Activated CD8-positive, alpha-beta memory T cell treated with anti-CD3 and anti-CD28 coated beads, Interleukin-2, amount 50 U/mL, for 48 hours (primary cell): ENCODE measurements around the gene PKDREJ.
"Not testable (repeated sequence)": the region's sequence is repeated elsewhere in the genome, so short reads cannot be mapped to it uniquely, and the experiment has no call there.

Experiments used
- DNase-seq: peaks from one replicate; pipeline ENCODE4 v3.0.0-alpha.2; 2020

The PKDREJ gene

DNA sequence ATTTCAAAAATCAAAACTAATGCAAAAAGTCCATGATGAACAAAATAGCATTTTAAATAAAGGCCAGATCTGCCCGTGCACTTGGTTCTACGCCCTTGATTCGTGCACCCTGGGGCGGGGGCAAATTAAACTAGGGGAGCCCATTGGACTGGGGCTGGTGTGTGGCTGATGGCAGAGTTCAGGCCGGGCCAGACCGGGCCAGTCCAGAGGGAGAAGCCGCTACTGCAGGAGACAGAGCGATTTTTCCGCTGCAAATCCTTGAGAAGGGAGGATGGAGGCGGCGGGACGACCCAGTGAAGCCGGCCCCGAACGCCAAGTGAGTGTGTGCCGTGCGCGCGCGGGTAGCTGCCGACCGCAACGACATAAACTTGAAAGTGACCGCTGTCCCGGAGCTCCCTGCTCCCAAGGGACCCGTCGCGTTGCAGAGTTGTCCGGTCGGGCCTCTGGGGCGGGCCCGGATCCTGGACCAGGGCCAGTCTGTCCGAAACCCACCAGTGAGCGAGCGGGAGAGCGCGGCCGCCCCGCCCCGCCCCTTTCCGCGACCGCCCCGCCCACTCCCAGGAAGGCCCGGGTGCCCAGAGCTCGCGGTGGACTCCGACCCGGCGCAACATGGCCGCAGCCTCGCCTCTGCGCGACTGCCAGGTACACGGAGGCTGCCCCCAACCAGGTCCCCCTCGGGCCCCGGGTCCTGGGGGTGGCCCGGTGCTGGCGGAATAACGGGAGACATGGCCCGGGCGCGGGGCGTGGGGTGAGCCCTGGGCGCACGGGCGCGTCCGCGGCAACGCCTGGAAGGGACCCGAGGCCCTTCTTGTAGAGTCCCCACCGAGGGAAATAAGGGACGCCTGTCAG is 4.5 kb upstream of the PKDREJ start, which contains the start of gene TTC38:
Gene TTC38 (plus strand): TSS at position 578 of the 849 bp plus-strand sequence. CDS start 32 bp downstream, at position 610.
- peak; percentile 73 for DNase-seq

GRCh38 chr22:46265627-46266026 is 2.5 kb upstream of the PKDREJ start:
- DNase-seq: not testable (repeated sequence)

DNA sequence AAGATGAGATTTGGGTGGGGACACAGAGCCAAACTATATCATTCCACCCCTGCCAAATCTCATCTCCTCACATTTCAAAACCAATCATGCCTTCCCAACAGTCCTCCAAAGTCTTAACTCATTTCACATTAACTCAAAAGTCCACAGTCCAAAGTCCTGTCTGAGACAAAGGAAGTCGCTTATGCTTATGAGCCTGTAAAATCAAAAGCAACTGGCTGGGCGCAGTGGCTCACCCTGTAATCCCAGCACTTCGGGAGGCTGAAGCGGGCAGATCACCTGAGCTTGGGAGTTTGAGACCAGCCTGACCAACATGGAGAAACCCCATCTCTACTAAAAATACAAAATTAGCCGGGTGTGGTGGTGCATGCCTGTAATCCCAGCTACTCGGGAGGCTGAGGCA is 1.4 kb upstream of the PKDREJ start:
- DNase-seq: not testable (repeated sequence)

- peak; percentile 72 for DNase-seq
Observed at GRCh38 chr22:46262449-46263215, 511 bp downstream of the PKDREJ start.

- no peak for DNase-seq
Observed at GRCh38 chr22:46260038-46260437, 3.1 kb downstream of the PKDREJ start.

- DNase-seq: no peak
Observed at GRCh38 chr22:46259374-46259773, 3.8 kb downstream of the PKDREJ start.

- no peak for DNase-seq
Observed at GRCh38 chr22:46256358-46256958, 6.7 kb downstream of the PKDREJ start.

DNA sequence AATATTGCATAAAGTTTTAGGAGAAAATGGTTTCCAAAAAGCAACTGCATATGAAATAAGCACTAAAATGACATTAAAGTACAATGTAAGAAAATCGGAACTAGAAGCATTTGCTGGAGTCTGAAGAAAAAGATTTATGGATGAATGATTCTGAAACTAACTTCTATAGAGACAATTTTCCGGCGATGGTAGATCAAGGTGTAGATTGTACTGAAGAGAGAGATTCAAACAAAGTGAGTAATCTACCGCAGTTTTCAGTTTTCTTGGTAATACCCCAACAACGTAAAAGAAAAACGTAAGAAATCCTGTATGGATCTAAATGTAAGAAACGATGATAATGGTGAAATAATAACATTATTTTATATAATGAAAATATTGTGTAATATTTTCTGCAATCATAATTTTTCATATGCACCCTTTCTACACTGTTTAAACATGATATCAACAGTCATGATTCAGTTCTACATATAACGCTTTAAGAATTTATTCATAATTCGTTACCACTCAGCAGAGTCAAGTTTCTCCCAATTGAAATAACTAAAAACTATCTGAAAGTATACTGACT is 11.2 kb downstream of the PKDREJ start:
- no peak for DNase-seq

DNA sequence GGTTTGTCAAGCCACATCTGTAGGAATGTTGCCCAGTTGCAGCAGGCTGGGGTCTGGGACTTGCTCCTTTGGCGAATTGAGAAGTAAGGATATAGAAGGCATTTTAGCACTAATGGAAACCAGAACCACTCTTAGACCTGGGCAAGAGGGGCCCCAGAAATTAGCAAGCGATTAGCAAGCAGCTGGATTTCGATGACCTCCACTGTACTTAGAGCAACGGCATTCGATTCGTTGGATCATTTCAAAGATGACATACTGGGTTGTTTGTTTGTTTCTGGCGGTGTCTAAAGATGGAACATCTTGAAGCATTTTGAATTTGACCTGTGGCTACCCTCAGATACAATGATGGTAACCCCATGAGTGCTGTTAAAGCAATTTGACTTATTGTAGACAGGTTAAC is 11.9 kb downstream of the PKDREJ start:
- no peak for DNase-seq

DNA sequence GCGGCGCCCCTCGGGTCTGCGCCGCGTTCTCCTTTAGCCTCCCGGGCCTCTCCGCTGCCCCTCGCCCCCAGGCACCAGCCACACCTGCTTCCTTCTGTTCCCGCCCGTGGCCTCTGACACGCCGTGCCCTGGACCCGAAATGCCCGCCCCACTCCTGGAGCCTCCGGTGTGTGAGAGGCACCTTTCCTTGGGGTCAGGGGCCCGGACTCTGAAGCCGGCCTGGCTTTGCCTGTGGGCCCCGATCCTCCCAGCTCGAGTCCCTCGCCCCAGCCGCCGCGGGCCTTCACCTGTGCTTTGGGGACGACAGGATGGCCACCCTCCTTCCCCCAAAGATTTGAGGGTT is 12.4 kb downstream of the PKDREJ start:
- DNase-seq: peak; percentile 65

DNA sequence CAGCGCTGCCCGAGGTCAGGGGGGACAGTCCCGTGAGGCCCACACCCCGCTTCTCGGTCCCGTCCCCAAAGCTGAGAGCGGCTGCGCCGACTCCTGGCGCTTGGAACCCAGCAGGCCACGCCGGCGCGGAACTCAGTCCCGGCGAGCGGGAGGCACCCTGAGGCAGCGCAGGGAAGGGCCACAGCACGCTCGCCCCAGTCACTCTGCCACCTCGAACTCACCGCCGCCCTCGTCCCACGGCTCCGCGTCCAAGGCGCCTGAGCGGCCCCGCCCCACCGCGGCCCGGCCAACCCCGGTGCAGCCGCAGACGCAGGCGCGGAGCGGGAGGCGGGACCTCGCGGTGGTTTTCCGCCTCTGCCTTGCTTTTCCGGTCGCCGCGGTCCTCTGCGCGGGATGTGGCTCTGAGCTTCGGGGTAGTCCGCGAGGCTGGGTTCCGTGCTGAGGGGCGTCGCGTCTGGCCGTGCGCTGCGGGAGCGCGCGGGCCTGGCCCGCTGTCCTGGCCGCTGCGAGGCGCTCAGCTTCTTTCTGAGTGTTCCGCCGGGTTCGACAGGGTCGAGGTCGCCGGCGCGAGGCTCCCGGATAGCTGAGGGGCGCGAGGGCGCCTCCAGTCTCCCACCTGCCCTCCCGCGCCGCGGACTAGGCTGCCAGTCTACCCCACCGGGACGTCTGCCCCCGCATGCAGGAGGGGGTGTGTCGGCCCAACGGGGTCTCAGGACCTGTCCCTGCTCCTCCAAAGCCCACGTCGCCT is 12.9 kb downstream of the PKDREJ start, which contains the start of gene CDPF1:
Gene CDPF1 (minus strand): TSS at position 259 of the 748 bp plus-strand sequence. CDS start 2,009 bp downstream, outside the sequence.
- peak; percentile 94 for DNase-seq

- no peak for DNase-seq
Observed at GRCh38 chr22:46247443-46247975, 15.6 kb downstream of the PKDREJ start.

GRCh38 chr22:46246178-46246577 is 17.0 kb downstream of the PKDREJ start:
- DNase-seq: no peak

DNA sequence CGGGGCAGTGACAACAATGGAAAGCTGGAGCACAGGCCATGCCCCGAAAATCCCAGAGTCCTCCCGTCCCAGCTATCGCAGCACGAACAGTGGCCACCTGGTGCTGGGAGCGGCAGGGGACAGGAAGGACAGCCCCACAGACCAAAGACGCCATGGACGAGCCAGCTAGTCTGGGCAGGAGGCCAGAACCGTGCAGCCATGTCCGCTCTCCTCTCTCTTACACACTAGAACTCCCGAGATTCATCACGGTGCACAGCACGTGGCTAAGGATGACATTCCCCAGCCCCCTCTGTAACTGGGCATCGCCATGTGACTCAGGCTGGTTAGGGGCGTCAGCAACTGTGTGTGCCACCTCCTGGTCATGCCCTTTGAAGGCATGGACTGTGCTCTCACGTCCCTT is 17.6 kb downstream of the PKDREJ start:
- DNase-seq: no peak

- DNase-seq: no peak
Observed at GRCh38 chr22:46244771-46245170, 18.4 kb downstream of the PKDREJ start.

- no peak for DNase-seq
Observed at GRCh38 chr22:46242076-46242475, 21.1 kb downstream of the PKDREJ start.

- DNase-seq: no peak
Observed at GRCh38 chr22:46241396-46242007, 21.6 kb downstream of the PKDREJ start.

DNA sequence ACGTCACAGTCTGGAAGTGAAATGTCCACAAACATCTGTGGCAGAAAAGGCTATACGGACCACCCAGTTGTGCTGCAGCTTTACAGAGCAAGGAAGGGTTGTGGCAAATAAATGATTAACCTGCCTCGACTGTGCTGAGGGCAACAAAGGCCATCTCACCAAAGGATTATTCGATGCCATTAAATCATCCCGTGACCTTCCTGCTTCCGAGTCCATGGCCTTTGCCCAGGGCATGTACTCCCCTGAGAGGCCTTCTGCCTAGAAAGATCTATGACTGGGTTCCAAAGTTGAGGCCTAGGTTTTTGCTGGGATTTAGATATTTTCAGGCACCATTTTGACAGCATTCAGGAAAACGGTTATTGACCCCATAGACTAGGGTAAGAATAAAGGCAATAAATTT is 22.2 kb downstream of the PKDREJ start:
- DNase-seq: no peak

- no peak for DNase-seq
Observed at GRCh38 chr22:46240506-46240905, 22.6 kb downstream of the PKDREJ start.

DNA sequence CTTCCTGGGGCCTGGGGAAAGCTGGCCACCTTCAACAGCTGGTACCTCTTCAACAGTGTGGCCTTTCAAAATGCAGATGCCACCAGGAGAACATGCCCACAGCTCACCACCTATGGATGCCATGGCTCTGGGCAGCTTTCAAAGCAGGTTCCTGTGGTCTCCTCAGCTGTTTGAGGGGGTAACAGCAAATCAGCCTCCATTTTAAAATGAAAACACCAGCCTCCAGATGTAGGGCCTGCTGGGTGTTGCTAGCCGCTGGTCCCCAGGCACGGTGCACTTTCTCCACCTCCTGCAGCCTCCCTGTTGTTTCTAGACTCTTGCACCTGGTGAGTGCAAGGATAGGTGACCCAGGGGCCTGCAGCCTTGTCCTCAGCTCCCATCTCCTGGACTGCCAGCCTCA is 23.1 kb downstream of the PKDREJ start:
- no peak for DNase-seq

GRCh38 chr22:46239261-46240048 is 23.7 kb downstream of the PKDREJ start:
- DNase-seq: no peak
